Eye (tissue), 1 donor: Measurements from ENCODE around the gene PLPP4.

ENCODE experiments used
- DNase-seq: peaks from one replicate; pipeline ENCODE4 v3.0.0-alpha.2; 2015

Gene PLPP4

DNA sequence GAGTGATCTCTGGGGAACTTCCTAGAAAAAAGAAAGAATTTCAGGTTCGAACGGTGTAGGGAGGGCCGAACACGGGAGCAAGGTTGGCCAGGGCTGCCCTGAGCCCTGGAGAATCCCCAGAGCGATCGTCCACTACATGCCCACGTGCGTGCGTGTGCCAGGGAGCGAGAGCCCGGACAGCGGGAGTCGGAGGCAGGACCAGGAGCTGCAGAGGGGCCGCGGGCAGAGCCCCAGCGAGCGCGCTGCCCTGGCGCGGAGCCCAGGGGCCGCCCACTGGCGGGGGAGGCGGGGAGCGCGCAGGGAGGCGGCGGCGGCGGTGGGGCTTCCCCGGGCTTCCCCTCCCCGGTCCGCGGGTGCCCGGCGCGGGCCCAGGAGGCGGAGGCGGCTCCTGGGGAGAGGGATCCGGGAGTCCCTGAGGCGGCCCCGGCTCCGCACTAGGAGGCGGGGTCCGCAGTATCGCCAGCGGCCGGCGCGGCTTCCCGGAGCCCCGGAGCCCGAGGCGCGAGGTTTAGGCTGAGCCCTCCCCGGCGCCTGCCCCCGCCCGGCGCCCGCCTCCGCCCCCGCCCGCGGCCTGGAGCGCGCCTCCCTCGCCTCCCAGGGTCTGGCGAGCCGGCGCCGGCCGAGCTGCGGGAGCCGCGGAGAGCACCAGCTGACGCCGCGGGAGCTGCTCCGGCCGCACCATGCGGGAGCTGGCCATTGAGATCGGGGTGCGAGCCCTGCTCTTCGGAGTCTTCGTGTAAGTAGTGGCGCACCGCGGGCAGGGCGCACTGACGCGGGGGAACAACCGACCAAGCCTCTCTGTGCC is at the start of gene PLPP4:
PLPP4 (plus strand) TSS at position 602 of the 805 bp plus-strand sequence; CDS start at position 681, 79 bp downstream.
- peak; percentile 80 for DNase-seq

DNA sequence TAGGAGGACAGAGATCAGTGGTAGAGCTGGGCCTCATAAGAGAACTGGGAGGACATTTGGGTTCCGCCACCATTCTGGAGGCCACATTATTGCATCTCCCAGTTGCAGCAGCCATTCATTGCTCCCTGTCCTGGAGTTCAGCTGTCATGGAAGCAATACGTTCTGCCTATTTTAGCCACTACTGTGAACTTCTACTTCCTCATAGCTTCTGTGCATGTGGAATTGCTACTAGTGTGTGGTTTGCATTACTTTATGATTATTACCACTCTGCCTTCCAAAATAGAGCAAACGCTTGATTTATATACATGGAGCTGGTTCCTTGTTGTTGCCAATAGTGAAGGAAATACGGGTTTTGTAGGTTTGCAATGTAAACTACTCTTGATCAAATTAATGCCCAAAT is 47.2 kb upstream of the PLPP4 start:
- no peak for DNase-seq

DNA sequence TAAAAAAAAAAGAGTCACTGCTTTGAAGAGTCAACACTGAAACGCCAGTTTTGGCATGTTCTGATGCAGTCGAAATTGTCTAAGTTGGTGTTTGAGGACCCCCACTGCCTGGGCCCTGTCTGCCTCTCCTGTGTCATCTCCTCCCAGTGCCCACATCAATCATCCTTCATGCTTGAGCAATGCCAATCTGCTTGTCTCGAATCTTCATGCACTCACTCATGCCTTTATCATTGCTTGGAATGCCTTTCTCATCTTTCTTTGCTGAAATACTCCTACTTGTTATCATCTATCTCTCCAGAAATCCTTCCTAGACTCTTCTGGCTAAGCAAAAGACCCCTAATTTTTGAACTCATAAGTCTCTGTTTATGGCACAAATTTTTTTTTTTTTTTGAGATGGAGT is 42.1 kb upstream of the PLPP4 start:
- no peak for DNase-seq

DNA sequence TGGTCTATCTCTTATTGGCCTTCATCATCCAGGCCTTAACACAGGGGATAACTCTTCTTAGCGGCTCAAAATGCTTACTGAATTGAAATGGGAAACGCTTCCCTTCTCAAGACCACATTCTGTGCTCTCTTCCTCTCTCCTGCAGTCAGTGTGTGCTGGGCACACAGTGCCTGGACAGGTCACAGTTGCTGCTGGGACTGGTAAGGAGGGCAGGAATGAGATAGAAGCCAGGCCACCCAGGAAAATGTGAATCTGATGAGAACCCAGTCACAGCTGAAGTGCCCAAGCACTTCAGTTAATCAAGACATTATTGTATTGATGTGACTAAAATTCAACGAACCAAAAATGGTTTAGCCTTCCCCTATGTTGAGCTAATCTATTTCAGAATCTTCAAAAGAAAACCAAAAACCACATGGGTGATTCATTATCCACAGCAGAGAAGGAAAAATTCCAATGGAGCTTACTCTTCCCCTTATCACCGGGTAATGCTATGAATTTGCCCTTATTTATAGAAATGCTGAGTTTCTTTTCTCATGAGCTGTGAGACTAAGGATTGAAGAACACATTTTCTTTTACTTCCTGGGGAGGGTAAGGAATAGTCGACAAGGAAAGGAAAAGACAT is 41.2 kb upstream of the PLPP4 start:
- no peak for DNase-seq

DNA sequence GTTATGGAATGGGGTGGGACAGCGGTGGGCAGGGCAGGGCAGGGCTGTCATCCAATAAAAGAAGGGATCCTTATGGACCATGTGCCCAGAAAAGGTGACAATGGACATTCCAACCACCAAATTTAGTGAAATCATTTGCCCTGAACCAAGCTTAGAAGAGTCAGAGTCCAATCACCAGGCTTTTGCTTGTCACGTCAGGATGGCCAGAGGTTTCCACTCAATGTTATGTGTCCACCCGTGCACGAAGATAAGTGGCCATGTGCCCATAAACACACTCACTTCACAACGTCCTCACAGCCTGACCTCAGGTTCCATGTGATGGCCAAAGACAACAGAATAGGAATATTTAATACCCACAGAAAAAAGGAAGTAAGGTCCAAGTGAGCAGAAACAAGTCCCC is 36.6 kb upstream of the PLPP4 start:
- no peak for DNase-seq

DNA sequence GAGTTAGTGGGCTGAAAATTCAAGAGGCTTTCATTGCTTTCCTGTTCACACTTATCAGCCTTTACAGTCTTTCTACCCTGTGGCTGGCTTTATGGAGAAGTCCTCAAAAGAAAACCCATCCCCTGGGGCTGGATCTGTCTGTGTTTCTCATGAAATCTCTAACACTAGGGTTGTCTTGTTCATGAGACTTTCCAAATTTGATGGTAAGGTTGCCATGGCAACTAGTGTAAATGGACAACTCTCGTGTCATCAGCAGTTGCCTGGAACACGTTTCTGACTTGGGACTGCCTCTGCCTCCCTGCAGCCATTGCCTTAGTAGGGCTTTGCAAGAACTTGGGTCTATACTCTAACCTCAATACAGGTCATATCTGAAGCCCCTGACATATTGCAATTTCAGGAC is 35.8 kb upstream of the PLPP4 start:
- DNase-seq, result peak; percentile 23

DNA sequence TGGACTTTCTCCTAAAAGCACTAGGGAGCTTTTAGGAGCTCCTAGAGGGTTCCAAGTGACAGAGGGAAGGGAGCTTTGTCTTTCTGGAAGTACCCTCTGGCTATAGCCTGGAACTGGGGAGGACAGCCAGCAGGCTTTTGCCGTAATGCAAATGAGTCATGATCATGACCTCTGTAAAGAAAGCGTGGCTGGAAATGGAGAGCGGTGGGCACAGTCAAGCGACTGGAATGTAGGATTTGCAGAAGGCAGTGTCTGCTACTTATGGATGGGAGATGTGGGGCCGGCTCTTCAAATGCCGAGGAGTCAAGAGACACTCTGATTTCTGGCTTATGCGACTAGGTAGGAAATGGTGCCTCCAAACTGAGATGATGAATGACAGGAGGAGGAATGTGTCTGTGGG is 34.6 kb upstream of the PLPP4 start:
- DNase-seq, result no peak

DNA sequence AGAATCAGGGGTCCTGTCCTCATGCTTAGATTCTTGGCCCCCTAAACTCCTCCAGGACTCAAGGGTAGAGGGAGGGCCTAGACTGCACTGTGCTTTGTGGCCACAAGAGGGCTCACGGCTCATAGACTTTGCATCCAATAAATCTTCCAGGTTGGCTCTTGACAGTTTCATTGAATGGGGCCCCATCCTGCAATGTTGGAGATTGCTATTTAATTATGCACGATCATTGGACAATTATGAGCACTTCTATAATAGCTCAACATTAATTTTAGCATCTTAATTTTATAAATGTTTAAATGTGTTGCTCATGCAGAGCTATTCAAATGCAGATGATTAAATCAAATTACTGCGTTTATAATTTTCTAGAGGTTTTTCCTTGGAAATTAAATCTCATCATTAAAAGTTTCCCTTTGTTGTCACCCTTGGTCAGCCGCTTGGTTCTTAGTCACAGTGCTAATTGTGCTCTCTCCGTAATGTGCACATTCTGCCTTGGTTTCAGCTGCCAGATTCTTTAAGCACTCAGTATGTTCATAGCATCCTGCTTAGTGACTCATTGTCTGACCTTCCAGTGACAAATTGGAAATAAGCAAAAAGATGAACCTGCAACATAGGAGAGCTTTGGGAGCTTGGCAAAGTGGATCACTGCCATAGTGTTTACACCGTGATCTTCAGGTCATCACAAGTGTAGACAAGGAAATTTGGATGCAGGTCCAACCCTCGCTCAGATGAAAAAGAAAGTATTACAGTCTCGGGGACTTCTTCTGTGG is 33.4 kb upstream of the PLPP4 start:
- peak; percentile 82 for DNase-seq

DNA sequence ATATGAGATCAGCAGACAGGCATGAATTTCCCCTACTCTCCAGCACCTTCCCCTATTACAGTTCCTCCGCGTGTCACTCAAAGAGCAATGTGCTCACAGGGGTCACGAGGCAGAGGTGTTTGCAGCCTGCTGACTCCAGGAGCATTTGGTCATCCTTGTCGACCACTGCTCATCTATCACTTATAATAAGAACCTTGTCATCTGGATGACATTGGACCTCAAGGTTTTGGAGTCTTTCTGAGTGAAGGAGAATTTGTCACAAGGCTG is 32.9 kb upstream of the PLPP4 start:
- DNase-seq, result no peak

DNA sequence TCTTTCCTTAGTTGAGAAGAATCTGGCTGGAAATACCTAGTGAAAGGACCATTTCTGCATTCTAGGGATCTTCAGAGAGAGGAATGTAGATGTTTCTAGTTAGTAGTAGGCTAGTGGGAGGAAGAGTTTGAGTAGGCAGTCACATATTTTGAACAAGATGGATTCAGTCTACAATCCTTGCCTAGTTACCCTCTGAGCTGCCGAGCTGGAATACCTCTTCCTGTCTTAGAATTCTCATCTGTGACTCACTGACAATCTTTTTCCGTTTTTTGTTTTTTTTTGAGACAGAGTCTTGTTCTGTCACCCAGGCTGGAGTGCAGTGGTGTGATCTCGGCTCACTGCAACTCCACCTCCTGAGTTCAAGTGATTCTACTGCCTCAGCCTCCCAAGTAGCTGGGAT is 30.7 kb upstream of the PLPP4 start:
- no peak for DNase-seq

DNA sequence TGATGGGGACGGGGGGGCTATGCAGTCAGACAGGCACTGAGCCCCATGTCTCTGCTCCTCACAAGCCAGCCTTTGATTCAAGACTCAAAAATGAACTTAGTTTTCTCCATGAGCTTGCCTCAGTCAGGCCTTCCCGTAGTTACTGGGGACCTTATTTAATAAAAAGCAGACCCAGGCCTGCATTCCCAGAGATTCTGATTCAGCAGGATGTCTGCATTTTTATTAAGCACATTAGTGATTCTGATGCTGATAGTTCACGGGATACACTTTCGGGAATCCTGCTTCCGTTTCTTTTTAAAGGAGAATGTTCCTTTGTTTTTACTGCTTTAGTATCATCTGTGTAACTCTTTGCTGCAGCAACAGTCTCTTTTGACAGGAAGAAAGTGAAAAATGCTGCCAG is 28.3 kb upstream of the PLPP4 start:
- no peak for DNase-seq

DNA sequence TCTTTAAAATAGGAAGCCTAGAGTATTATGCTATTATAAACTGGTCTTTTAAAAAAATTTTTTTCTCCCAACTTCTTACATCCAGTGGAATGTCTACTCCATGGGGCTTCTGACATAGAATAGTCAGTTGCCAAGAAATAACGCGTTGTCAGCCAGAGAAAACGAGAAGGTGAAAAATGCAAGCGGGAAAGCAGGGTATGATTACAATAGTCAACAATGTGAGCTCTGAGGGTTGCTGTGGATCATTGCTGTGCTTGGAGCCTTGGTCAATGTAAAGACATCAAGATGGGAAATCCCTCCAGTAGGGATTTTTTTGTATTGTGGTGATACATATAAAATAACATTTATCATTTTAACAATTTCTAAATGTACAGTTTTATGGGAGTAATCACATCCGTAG is 27.6 kb upstream of the PLPP4 start:
- no peak for DNase-seq

DNA sequence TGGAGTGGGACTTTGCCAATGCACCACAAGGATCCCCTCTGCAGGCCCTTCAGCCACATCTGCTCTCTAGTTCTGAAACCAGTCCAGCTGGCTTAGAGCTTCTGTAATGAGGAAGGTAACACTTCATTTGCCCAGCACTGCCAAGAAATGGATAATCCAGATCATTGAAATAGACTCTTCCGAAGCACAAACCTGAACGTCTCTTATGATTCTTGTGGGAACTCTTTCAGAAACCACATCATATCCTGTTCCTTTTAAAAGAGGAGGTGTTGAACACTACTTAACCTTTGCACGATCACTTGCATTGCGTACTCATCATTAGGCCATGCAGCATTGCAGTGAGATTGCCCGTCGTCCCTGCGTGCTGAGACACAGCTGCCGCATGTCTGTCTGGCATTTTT is 25.8 kb upstream of the PLPP4 start:
- DNase-seq, result no peak

DNA sequence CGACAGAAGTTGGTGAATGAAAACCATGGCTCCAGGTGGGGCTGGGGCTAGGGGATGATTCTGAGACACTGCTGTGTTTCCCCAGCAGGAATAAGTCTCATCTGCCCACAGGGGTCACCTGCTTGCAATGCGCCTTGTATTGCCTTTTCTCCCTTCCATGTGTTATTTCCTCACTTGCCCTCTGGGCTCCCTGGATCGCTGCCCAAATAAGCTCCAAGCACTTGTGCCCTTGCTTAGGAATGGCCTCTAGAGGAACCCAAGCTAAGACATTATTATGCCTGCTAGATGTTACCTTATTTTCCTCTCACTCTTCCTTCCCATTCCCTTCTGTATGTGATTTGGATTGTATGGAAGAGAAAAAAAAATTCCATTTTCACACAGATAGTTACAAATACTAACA is 24.8 kb upstream of the PLPP4 start:
- no peak for DNase-seq

DNA sequence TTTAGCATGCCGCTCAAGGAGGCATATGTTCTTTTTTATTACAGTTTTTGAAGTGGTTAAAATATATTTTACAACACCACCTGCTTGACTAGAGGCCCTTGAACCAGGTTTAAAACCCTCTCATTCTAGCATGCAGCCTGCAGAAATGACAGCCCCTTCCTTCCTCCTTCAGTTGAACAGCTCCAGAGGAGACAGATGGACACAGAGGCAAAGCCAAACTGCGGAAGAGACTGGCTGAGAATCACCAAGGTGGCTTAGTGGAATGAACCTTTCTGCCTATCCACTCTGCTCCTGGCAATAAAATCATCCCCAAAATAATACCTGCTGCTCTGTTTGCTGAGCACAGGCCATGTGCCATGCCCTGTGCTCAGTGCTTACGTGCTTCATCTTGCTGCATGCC is 23.9 kb upstream of the PLPP4 start:
- DNase-seq, result no peak

DNA sequence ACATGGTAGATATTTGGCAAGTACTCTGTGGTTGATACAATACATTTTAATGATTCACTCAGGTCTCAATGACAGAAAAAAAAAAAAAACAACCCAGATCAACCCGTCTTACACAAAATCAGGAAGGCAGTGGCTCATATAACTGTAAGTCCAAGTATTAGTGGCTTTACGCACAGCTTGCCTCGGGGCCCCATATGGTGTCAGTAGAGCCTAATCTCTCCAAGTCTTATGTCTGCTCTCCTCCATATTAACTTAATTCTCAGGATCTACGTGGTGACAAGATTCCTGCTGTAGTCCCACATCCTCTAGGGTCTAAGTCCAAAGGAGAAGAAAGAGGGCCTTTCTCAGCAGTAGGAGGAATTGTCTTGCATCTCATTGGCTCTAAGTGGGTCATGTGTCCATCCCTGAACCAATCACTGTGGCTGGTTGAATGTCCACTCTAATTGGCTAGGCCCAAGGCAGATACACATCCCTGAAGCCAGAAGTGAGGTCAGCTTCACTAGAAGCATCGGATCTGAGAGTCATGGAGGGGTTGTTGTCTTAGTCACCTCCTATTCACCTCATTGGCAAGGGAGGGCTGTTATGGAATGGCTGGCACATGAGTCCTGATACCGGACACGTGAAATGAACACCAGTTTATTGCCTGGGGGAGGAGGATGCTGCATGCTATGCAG is 20.5 kb upstream of the PLPP4 start:
- no peak for DNase-seq

DNA sequence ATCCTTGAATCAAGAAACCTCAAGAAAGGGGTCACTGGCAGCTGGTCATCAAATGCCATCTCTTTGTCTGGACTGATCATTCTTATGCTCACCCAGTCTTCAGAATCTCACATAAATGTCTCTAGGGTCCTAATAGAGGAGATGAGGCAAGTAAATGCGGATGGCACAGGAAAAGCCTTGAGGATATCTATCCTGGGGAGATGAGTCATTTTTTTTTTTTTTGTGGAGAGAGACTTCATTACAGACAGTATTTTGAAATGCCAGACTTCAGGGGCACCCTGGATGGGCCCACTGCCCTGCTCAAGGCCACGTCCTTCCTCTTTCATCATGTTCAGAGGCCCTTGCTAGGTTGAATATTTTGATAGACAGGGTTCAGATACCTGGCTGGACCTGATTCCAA is 19.5 kb upstream of the PLPP4 start:
- DNase-seq, result no peak

DNA sequence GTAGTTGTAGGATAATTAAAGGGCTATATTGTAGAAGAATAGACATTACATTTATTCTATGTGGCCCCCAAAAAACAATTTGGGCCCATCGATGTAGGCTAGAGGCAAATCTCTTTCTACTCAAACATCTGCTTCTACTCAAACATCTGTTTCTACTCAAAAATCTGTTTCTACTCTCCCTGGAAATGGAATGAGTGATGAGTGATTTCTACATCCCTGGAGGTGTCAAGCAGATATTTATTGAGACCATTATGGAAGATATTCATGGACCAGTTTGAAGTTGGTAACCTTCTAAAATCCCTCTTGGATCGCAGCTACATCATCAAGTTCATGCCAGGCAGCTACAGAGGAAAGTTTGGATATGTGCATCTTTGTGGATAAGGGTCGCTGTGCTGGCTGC is 5.1 kb upstream of the PLPP4 start:
- no peak for DNase-seq

DNA sequence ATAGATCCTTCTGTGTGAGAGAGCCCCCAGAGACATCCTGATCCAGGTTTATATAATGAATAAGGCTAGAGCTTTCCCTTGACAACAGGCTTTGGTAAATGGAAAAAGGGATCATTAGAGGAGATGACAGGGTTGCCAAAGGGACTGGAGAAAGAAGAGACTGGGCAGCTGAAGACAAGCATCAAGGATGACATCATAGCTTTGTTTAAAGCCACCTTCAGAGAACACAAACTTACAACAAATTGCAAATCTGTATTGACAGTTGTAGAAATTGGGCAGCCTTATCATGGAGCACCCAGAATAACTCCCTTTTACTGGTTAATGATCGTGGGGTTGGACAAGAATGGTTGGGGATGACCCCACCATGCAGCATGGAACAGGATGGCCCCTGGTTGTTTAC is 3.7 kb upstream of the PLPP4 start:
- no peak for DNase-seq

DNA sequence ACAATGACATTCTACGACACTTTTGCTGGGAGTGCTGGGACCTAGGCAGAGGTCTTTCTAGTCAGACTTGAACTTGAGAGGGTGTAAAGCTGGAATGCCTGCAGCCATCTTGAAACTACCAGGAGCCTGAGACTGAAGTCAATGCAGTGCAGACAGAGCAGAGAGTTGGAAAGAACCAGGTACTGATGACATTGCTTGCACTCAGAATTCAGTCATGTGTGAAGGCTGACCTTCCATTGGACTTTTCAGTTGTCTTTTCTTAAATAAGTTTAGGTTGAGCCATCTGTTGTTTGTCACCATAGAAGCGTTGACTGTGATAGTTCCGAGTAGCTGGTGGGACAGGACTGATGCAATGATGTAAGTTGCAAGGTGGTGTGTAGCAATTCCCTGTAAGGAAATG is 3.1 kb upstream of the PLPP4 start:
- DNase-seq, result no peak

DNA sequence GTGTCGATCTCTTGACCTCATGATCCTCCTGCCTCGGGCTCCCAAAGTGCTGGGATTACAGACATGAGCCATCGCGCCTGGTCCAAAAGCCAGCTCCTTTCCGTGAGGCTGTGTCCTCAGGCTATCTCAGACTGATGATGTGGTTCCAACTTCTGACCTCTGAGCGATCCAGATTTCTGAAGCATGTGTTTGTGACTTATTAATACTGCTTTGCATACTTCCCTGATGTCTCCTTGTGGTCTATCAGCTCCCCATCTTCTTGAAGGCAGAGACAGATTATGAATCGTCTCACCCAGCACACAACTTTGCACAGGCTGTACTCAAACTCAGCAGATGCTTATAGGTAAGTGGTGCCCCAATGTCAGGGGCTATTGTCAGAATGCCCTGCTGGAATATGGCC is 2.0 kb upstream of the PLPP4 start:
- no peak for DNase-seq

DNA sequence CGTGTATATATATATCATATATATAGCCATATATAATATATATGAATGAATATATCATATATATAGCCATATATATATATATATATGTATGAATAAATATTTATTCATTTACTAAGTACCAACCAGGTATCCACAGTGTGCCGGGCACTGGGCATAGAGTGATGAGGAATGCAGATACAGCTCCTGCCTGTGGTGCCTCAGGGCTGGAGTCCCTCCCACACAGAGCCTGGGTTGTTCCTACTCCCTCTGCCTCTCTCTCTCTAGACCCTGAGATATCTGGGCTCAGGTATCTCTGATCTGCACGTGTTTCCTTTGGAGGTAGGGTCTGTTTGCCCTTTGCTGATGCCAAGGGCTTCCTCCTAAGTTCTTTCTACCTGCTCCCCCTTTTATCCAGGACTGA is 1.4 kb upstream of the PLPP4 start:
- no peak for DNase-seq

DNA sequence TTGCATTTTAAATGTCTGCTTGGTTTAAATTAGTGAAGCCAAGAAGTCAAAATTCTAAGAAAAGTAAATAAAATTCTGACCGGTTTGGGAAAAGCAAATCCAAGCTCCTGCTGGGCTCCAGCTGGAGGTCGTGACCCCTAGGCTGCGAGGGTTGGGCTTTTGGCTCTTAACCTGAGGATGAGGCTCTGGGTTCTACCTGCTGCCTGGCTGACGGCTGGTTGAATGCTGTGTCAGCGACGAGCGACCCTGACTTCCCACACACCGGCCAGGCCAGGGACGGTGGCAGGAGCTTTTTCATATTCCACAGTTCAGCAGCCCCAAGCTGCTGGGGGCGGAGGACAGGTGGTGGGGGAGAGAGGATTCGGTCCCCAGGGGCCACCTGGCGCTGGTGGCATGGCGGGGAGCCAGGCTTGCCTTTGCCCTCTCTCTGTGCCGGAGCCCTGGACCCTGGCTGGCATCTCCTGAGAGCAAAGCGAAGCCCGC is 843 bp upstream of the PLPP4 start:
- DNase-seq, result no peak
